Measurements from ENCODE around the gene DHDH.
A peak's percentile ranks its signal among the peaks of the same experiment; 100 is the strongest.

Gene DHDH

GRCh38 chr19:48988286-48988685, 54.8 kb downstream of the DHDH start:
- no peak overlapping the region for H3K4me3 ChIP-seq (ENCODE audit: low read depth, low read length)
- no peak for DNase-seq (ENCODE audit: low read depth)
- no peak for TF ChIP-seq CTCF (IDR thresholded peaks at IDR 0.05; ENCODE audit: insufficient read depth, low read depth, low read length, missing control alignments)

GRCh38 chr19:48988860-48989259, 55.4 kb downstream of the DHDH start:
- no peak for TF ChIP-seq CTCF (IDR thresholded peaks at IDR 0.05; ENCODE audit: insufficient read depth, low read depth, low read length, missing control alignments)
- DNase-seq (ENCODE audit: low read depth): no peak
- no peak overlapping the region for H3K4me3 ChIP-seq (ENCODE audit: low read depth, low read length)

GRCh38 chr19:48989701-48990291, 56.3 kb downstream of the DHDH start:
- no peak for DNase-seq (ENCODE audit: low read depth)
- no peak overlapping the region for H3K4me3 ChIP-seq (ENCODE audit: low read depth, low read length)
- no peak for TF ChIP-seq CTCF (IDR thresholded peaks at IDR 0.05; ENCODE audit: insufficient read depth, low read depth, low read length, missing control alignments)

- no peak for TF ChIP-seq CTCF (IDR thresholded peaks at IDR 0.05; ENCODE audit: insufficient read depth, low read depth, low read length, missing control alignments)
- DNase-seq (ENCODE audit: low read depth): no peak
Measured at GRCh38 chr19:48990400-48990799, 56.9 kb downstream of the DHDH start.

GRCh38 chr19:48991011-48991609, 57.6 kb downstream of the DHDH start:
- DNase-seq (ENCODE audit: low read depth): no peak
- no peak overlapping the region for H3K4me3 ChIP-seq (ENCODE audit: low read depth, low read length)
- no peak for TF ChIP-seq CTCF (IDR thresholded peaks at IDR 0.05; ENCODE audit: insufficient read depth, low read depth, low read length, missing control alignments)

More at GRCh38 chr19:48990400-48990799, 56.9 kb downstream of the DHDH start:
- H3K4me3 ChIP-seq (ENCODE audit: low read depth, low read length): no peak overlapping the region

GRCh38 chr19:48991873-48992580, 58.5 kb downstream of the DHDH start:
- DNase-seq (ENCODE audit: low read depth): peak; percentile 34
- TF ChIP-seq CTCF (IDR thresholded peaks at IDR 0.05; ENCODE audit: insufficient read depth, low read depth, low read length, missing control alignments): no peak
- peak overlapping the region; percentile 93 for H3K4me3 ChIP-seq (ENCODE audit: low read depth, low read length)

Data from GM12865 (cell line).